NCI-H2196 (cell line): ENCODE data around the gene ARX.

ENCODE experiments used
- DNase-seq: peaks from one replicate; lab custom pipeline; 2025; ENCODE audit not compliant: unreplicated experiment; lab: John Stamatoyannopoulos, UW

The ARX gene

GRCh38 chrX:25001808-25002660, 13.7 kb downstream of the ARX start:
- no peak for DNase-seq

- no peak for DNase-seq
These were observed 16.3 kb downstream of the ARX start for GRCh38 chrX:24999511-24999910.

- DNase-seq: no peak
These were observed 19.6 kb downstream of the ARX start for GRCh38 chrX:24996096-24996709.

GRCh38 chrX:24993879-24994278, 21.9 kb downstream of the ARX start:
- no peak for DNase-seq

GRCh38 chrX:24990535-24990934, 25.2 kb downstream of the ARX start:
- no peak for DNase-seq

GRCh38 chrX:24988314-24988713, 27.5 kb downstream of the ARX start:
- no peak for DNase-seq

GRCh38 chrX:24987731-24988130, 28.0 kb downstream of the ARX start:
- DNase-seq: no peak

- no peak for DNase-seq
These were observed 30.6 kb downstream of the ARX start for GRCh38 chrX:24985120-24985519.

- DNase-seq: no peak
These were observed 31.8 kb downstream of the ARX start for GRCh38 chrX:24983931-24984330.

GRCh38 chrX:24982306-24982965, 33.3 kb downstream of the ARX start:
- DNase-seq: no peak

GRCh38 chrX:24981030-24981429, 34.7 kb downstream of the ARX start:
- no peak for DNase-seq

GRCh38 chrX:24979081-24979480, 36.7 kb downstream of the ARX start:
- no peak for DNase-seq

GRCh38 chrX:24969812-24970211, 46.0 kb downstream of the ARX start:
- DNase-seq: no peak

GRCh38 chrX:24965372-24965771, 50.4 kb downstream of the ARX start:
- DNase-seq: no peak

- no peak for DNase-seq
These were observed 51.9 kb downstream of the ARX start for GRCh38 chrX:24963823-24964222.

- DNase-seq: no peak
These were observed 54.0 kb downstream of the ARX start for GRCh38 chrX:24961809-24962208.

- DNase-seq: no peak
These were observed 58.9 kb downstream of the ARX start for GRCh38 chrX:24956828-24957227.

- no peak for DNase-seq
These were observed 60.3 kb downstream of the ARX start for GRCh38 chrX:24955372-24955930.

- no peak for DNase-seq
These were observed 61.0 kb downstream of the ARX start for GRCh38 chrX:24954732-24955131.
